Measurements from ENCODE around the gene NUDT19.

Gene NUDT19

DNA sequence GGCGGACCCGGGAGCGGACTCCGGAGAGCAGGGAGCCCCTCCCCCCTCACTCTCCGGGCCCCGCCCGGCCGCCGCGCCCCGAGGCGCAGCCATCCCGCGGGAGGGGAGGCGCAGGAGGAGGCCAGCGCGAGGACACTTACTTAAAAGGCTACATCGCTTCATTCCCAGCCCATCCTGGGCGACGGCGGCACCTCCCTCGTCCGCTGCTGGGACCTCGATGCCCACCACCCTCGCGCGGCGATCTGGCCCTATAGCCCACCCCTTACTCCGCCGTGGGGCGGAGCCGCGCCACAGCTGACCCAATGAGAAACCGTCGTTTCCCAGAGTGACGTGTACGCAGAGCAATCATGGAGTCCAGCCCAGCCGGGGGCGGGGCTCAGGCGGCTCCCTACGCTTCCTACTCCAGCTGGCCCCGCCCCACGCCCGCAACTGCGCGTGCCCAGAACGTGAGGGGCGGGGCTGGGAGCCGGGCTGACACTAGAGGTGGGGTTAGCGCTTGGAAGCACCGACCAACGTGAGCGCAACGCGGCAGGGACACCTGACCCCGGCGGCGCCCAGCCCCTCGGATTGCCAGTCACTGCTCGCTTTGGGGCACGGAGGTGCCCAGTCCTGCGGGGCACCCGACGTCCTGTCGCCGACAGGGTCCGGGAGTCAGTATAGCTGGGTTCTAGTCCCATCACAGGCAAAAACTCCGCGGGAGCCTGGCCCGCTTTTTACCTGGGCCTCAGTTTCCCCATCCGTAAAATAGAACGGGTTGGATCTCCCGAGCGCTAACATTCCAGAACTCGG, 16.5 kb upstream of the NUDT19 start, which contains the start of gene ANKRD27 (continued):
- TF ChIP-seq, protein P1, sequence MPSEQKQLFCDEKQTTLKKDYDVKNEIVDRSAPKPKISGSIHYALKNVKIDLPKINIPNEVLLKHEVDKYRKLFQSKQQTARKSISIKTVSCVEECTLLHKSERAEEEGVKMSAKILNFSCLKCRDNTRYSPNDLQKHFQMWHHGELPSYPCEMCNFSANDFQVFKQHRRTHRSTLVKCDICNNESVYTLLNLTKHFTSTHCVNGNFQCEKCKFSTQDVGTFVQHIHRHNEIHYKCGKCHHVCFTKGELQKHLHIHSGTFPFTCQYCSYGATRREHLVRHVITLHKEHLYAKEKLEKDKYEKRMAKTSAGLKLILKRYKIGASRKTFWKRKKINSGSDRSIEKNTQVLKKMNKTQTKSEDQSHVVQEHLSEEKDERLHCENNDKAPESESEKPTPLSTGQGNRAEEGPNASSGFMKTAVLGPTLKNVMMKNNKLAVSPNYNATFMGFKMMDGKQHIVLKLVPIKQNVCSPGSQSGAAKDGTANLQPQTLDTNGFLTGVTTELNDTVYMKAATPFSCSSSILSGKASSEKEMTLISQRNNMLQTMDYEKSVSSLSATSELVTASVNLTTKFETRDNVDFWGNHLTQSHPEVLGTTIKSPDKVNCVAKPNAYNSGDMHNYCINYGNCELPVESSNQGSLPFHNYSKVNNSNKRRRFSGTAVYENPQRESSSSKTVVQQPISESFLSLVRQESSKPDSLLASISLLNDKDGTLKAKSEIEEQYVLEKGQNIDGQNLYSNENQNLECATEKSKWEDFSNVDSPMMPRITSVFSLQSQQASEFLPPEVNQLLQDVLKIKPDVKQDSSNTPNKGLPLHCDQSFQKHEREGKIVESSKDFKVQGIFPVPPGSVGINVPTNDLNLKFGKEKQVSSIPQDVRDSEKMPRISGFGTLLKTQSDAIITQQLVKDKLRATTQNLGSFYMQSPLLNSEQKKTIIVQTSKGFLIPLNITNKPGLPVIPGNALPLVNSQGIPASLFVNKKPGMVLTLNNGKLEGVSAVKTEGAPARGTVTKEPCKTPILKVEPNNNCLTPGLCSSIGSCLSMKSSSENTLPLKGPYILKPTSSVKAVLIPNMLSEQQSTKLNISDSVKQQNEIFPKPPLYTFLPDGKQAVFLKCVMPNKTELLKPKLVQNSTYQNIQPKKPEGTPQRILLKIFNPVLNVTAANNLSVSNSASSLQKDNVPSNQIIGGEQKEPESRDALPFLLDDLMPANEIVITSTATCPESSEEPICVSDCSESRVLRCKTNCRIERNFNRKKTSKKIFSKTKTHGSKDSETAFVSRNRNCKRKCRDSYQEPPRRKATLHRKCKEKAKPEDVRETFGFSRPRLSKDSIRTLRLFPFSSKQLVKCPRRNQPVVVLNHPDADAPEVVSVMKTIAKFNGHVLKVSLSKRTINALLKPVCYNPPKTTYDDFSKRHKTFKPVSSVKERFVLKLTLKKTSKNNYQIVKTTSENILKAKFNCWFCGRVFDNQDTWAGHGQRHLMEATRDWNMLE (tag by site-specific recombination; conservative IDR thresholded peaks at IDR 0.05; ENCODE audit: low read depth), result no peak
- TF ChIP-seq GLIS2 (tag by site-specific recombination; IDR thresholded peaks at IDR 0.05) (peak; percentile 94), ZNF133 (tag by site-specific recombination; IDR thresholded peaks at IDR 0.05) (no peak), ZNF76 (tag by site-specific recombination; IDR thresholded peaks at IDR 0.05; ENCODE audit: borderline replicate concordance, low read depth) (no peak), ZNF114 (tag by site-specific recombination; IDR thresholded peaks at IDR 0.05) (no peak), ZNF223 (tag by site-specific recombination; IDR thresholded peaks at IDR 0.05) (no peak), ZNF184 (tag by site-specific recombination; IDR thresholded peaks at IDR 0.05) (no peak), ZNF555 (tag by site-specific recombination; conservative IDR thresholded peaks at IDR 0.05) (no peak), ZNF239 (tag by site-specific recombination; IDR thresholded peaks at IDR 0.05) (no peak), ZBTB8A (tag by site-specific recombination; IDR thresholded peaks at IDR 0.05) (peak; percentile 89), ZNF140 (tag by site-specific recombination; IDR thresholded peaks at IDR 0.05) (no peak), ZNF157 (tag by site-specific recombination; IDR thresholded peaks at IDR 0.05) (no peak), ZNF132 (tag by site-specific recombination; IDR thresholded peaks at IDR 0.05; ENCODE audit: borderline replicate concordance) (no peak), KLF16 (tag by site-specific recombination; IDR thresholded peaks at IDR 0.05) (peak; percentile 42), ZXDB (tag by site-specific recombination; IDR thresholded peaks at IDR 0.05) (peak; percentile 79), ZNF776 (tag by site-specific recombination; IDR thresholded peaks at IDR 0.05; ENCODE audit: borderline replicate concordance) (no peak), ZNF621 (tag by site-specific recombination; IDR thresholded peaks at IDR 0.05) (no peak), ZNF629 (tag by site-specific recombination; IDR thresholded peaks at IDR 0.05) (peak; percentile 66; the same call in 1 of the 2 replicates), WT1 (tag by site-specific recombination; IDR thresholded peaks at IDR 0.05) (no peak; the same call in 1 of the 2 replicates), ZNF175 (tag by site-specific recombination; IDR thresholded peaks at IDR 0.05) (no peak)
- TF ChIP-seq, protein P2, sequence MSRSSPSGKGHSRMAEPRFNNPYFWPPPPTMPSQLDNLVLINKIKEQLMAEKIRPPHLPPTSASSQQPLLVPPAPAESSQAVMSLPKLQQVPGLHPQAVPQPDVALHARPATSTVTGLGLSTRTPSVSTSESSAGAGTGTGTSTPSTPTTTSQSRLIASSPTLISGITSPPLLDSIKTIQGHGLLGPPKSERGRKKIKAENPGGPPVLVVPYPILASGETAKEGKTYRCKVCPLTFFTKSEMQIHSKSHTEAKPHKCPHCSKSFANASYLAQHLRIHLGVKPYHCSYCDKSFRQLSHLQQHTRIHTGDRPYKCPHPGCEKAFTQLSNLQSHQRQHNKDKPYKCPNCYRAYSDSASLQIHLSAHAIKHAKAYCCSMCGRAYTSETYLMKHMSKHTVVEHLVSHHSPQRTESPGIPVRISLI (tag by site-specific recombination; IDR thresholded peaks at IDR 0.05), result no peak
- TF ChIP-seq, protein P3, sequence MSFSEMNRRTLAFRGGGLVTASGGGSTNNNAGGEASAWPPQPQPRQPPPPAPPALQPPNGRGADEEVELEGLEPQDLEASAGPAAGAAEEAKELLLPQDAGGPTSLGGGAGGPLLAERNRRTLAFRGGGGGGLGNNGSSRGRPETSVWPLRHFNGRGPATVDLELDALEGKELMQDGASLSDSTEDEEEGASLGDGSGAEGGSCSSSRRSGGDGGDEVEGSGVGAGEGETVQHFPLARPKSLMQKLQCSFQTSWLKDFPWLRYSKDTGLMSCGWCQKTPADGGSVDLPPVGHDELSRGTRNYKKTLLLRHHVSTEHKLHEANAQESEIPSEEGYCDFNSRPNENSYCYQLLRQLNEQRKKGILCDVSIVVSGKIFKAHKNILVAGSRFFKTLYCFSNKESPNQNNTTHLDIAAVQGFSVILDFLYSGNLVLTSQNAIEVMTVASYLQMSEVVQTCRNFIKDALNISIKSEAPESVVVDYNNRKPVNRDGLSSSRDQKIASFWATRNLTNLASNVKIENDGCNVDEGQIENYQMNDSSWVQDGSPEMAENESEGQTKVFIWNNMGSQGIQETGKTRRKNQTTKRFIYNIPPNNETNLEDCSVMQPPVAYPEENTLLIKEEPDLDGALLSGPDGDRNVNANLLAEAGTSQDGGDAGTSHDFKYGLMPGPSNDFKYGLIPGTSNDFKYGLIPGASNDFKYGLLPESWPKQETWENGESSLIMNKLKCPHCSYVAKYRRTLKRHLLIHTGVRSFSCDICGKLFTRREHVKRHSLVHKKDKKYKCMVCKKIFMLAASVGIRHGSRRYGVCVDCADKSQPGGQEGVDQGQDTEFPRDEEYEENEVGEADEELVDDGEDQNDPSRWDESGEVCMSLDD (tag by site-specific recombination; IDR thresholded peaks at IDR 0.05), result no peak
- TF ChIP-seq, protein P4, sequence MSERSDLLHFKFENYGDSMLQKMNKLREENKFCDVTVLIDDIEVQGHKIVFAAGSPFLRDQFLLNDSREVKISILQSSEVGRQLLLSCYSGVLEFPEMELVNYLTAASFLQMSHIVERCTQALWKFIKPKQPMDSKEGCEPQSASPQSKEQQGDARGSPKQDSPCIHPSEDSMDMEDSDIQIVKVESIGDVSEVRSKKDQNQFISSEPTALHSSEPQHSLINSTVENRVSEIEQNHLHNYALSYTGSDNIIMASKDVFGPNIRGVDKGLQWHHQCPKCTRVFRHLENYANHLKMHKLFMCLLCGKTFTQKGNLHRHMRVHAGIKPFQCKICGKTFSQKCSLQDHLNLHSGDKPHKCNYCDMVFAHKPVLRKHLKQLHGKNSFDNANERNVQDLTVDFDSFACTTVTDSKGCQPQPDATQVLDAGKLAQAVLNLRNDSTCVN (tag by site-specific recombination; optimal IDR thresholded peaks at IDR 0.05), result peak; percentile 77
- TF ChIP-seq, protein P5, sequence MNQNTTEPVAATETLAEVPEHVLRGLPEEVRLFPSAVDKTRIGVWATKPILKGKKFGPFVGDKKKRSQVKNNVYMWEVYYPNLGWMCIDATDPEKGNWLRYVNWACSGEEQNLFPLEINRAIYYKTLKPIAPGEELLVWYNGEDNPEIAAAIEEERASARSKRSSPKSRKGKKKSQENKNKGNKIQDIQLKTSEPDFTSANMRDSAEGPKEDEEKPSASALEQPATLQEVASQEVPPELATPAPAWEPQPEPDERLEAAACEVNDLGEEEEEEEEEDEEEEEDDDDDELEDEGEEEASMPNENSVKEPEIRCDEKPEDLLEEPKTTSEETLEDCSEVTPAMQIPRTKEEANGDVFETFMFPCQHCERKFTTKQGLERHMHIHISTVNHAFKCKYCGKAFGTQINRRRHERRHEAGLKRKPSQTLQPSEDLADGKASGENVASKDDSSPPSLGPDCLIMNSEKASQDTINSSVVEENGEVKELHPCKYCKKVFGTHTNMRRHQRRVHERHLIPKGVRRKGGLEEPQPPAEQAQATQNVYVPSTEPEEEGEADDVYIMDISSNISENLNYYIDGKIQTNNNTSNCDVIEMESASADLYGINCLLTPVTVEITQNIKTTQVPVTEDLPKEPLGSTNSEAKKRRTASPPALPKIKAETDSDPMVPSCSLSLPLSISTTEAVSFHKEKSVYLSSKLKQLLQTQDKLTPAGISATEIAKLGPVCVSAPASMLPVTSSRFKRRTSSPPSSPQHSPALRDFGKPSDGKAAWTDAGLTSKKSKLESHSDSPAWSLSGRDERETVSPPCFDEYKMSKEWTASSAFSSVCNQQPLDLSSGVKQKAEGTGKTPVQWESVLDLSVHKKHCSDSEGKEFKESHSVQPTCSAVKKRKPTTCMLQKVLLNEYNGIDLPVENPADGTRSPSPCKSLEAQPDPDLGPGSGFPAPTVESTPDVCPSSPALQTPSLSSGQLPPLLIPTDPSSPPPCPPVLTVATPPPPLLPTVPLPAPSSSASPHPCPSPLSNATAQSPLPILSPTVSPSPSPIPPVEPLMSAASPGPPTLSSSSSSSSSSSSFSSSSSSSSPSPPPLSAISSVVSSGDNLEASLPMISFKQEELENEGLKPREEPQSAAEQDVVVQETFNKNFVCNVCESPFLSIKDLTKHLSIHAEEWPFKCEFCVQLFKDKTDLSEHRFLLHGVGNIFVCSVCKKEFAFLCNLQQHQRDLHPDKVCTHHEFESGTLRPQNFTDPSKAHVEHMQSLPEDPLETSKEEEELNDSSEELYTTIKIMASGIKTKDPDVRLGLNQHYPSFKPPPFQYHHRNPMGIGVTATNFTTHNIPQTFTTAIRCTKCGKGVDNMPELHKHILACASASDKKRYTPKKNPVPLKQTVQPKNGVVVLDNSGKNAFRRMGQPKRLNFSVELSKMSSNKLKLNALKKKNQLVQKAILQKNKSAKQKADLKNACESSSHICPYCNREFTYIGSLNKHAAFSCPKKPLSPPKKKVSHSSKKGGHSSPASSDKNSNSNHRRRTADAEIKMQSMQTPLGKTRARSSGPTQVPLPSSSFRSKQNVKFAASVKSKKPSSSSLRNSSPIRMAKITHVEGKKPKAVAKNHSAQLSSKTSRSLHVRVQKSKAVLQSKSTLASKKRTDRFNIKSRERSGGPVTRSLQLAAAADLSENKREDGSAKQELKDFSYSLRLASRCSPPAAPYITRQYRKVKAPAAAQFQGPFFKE (tag by site-specific recombination; IDR thresholded peaks at IDR 0.05; ENCODE audit: borderline replicate concordance), result no peak

Data from HEK293 (cell line).